Measurements from ENCODE around the gene BPIFA1.

The BPIFA1 gene

GRCh38 chr20:33279261-33279910 lies 43.6 kb downstream of the BPIFA1 start:
- DNase-seq = no peak

GRCh38 chr20:33280000-33280680 lies 44.3 kb downstream of the BPIFA1 start:
- no peak for DNase-seq

GRCh38 chr20:33280775-33281174 lies 45.0 kb downstream of the BPIFA1 start:
- DNase-seq = no peak

GRCh38 chr20:33281550-33282146 lies 45.9 kb downstream of the BPIFA1 start:
- DNase-seq = no peak

- no peak for DNase-seq
Measured at GRCh38 chr20:33282196-33282934, 46.6 kb downstream of the BPIFA1 start.

- no peak for DNase-seq
Measured at GRCh38 chr20:33282991-33283555, 47.3 kb downstream of the BPIFA1 start, which contains the start of gene BPIFB1. Gene BPIFB1, plus strand, starts transcription at chr20:33283214. Its CDS starts 2,860 bp downstream, at chr20:33286074.

- DNase-seq = no peak
Measured at GRCh38 chr20:33284284-33284683, 48.5 kb downstream of the BPIFA1 start.

GRCh38 chr20:33284937-33285336 lies 49.1 kb downstream of the BPIFA1 start:
- DNase-seq = no peak

GRCh38 chr20:33285861-33286495 lies 50.2 kb downstream of the BPIFA1 start:
- no peak for DNase-seq

GRCh38 chr20:33287884-33288283 lies 52.1 kb downstream of the BPIFA1 start:
- DNase-seq = no peak

GRCh38 chr20:33290852-33291251 lies 55.1 kb downstream of the BPIFA1 start:
- DNase-seq = no peak

- DNase-seq = no peak
Measured at GRCh38 chr20:33291416-33291815, 55.6 kb downstream of the BPIFA1 start.

GRCh38 chr20:33291830-33292355 lies 56.1 kb downstream of the BPIFA1 start:
- DNase-seq = peak; percentile 61 to 75 (median 73)

All from suppressor macrophage treated with lipopolysaccharide for 1 hour (primary cell).